Peyer's patch (tissue), 4 donors: Measurements from ENCODE around the gene SDS. TPM values are rescaled to one million over a fixed set of nuclear protein-coding genes. Genes with fewer than 3 reads are reported as not detected.

Experiments
- DNase-seq, 3 donors: peaks; one replicate each; pipeline ENCODE4 v3.0.0-alpha.2; 2017 to 2019
- H3K27ac ChIP-seq, 4 donors: fragments of 200-600 bp; sonication (generic); one replicate each; pipeline ENCODE4 v1.5.1; 2016 to 2019
- H3K27me3 ChIP-seq, 2 donors: fragments of 200-600 bp; sonication (generic); one replicate each; pipeline ENCODE4 v1.5.1; 2019
- H3K36me3 ChIP-seq, 3 donors: fragments of 200-600 bp; sonication (generic); one replicate each; pipeline ENCODE4 v1.5.1; 2016 to 2019
- H3K4me1 ChIP-seq, 4 donors: fragments of 200-600 bp; sonication (generic); one replicate each; pipeline ENCODE4 v1.5.1; 2016 to 2019
- H3K4me3 ChIP-seq, 4 donors: fragments of 200-600 bp; sonication (generic); 1 replicate in 3 of 4; 2 replicates in 1 of 4; pipeline ENCODE4 v1.5.1; 2016 to 2019; ENCODE audit warnings: mild to moderate bottlenecking in 1 of 4
- H3K9me3 ChIP-seq, 4 donors: fragments of 200-600 bp; sonication (generic); one replicate each; pipeline ENCODE4 v1.5.1; 2016 to 2019; ENCODE audit warnings: mild to moderate bottlenecking in 1 of 4
- POLR2A ChIP-seq, 2 donors: fragments of 450-650 bp; IDR thresholded peaks; one replicate each; pipeline ENCODE4 v1.5.1; 2017; ENCODE audit warnings: antibody characterized with exemption in 2 of 2, mild to moderate bottlenecking in 2 of 2, moderate library complexity in 2 of 2
- total RNA-seq, 4 donors: library from RNA; depleted of rRNA; stranded (reverse); fragments of >200 nt; gene quantifications; one replicate each; pipeline ENCODE4 v1.1.0, GENCODE V29; 2016
- TF ChIP-seq, protein P1 (sequence below), 6 experiments: fragments of 450-650 bp in 4 of 6; fragments of 200-600 bp in 2 of 6; sonication (generic) in 1 of 6; IDR thresholded peaks; one replicate each; pipeline ENCODE4 v1.5.1; 2017 to 2019; ENCODE audit warnings: antibody characterized with exemption in 6 of 6, mild to moderate bottlenecking in 3 of 6, moderate library complexity in 1 of 6

The SDS gene
- total RNA-seq, 4 donors from 2014 or later: not detected

DNA sequence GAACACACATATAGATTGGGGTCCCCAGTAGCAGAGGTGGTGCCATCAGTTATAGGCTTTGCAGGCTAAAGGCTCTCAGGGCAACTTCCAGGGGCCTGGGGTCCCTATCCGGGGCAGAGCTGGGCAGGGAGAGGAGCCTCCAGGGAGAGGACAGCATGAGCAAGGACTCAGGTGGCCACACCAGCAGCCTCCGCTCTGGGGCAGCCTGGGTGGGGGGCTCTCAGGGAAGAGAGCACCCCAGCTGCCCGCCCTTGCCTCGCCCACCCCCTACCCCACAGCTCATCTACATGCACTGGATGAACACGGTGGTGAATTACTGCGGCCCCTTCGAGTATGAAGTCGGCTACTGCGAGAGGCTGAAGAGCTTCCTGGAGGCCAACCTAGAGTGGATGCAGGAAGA is 31.3 kb downstream of the SDS start:
- no peak for DNase-seq
- Histone ChIP-seq H3K36me3 (peaks cover 0 to 23% (median 0%) of the 10 kb centered on the region in 3 donors), H3K27ac (no peak overlapping the region)

GRCh38 chr12:113371808-113372207 is 31.9 kb downstream of the SDS start:
- DNase-seq: no peak
- H3K27me3 ChIP-seq: no peaks in the 10 kb centered on the region
- no peaks in the 10 kb centered on the region for H3K4me1 ChIP-seq
- TF ChIP-seq, protein P1, sequence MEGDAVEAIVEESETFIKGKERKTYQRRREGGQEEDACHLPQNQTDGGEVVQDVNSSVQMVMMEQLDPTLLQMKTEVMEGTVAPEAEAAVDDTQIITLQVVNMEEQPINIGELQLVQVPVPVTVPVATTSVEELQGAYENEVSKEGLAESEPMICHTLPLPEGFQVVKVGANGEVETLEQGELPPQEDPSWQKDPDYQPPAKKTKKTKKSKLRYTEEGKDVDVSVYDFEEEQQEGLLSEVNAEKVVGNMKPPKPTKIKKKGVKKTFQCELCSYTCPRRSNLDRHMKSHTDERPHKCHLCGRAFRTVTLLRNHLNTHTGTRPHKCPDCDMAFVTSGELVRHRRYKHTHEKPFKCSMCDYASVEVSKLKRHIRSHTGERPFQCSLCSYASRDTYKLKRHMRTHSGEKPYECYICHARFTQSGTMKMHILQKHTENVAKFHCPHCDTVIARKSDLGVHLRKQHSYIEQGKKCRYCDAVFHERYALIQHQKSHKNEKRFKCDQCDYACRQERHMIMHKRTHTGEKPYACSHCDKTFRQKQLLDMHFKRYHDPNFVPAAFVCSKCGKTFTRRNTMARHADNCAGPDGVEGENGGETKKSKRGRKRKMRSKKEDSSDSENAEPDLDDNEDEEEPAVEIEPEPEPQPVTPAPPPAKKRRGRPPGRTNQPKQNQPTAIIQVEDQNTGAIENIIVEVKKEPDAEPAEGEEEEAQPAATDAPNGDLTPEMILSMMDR (IDR thresholded peaks at IDR 0.05): no peak
- TF ChIP-seq POLR2A (IDR thresholded peaks at IDR 0.05): no peak
- H3K4me3 ChIP-seq: no peak overlapping the region
- H3K36me3 ChIP-seq: peaks cover 0 to 23% (median 0%) of the 10 kb centered on the region in 3 donors
- H3K27ac ChIP-seq: no peak overlapping the region
- H3K9me3 ChIP-seq: no peaks in the 10 kb centered on the region

More for the DNA sequence above, 31.3 kb downstream of the SDS start:
- no peak overlapping the region for H3K4me3 ChIP-seq
- H3K4me1 ChIP-seq: no peaks in the 10 kb centered on the region
- no peaks in the 10 kb centered on the region for H3K27me3 ChIP-seq
- TF ChIP-seq POLR2A (IDR thresholded peaks at IDR 0.05): no peak
- TF ChIP-seq, protein P1 (IDR thresholded peaks at IDR 0.05): no peak
- no peaks in the 10 kb centered on the region for H3K9me3 ChIP-seq

DNA sequence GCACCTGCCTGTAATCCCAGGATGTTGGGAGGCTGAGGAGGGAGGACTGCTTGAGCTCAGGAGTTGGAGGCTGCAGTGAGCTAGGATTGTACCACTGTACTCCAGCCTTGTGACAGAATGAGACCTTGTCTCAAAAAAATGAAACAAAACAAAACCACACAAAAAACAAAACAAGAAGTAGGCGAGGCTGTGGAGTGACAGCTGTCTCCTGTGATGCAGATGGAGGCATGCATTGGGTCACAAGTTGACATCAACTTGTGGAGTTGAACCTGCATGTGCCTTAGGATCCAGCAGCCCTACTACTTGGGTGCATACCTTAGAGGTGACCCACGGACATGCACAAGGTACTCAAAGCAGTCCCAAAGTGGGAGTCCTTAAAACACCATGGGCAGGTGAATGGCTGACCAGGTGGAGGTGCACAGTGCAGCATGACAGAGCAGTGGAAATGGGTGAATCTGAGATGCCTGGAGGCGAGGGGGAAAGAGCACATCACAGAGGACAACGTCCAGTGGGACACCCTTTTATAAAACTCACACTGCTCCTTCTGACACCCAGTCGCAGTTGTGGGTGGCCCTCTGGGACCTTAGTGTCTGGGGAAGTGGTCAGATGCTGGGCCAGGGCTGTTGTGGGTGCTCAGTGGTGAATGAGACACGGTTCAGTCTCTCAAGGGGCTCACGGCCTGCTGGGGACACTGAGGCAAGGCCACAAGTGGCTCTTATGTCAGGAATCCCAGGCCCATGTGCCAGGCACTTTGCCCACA is 32.6 kb downstream of the SDS start:
- TF ChIP-seq POLR2A (IDR thresholded peaks at IDR 0.05): no peak
- TF ChIP-seq, protein P1 (IDR thresholded peaks at IDR 0.05): no peak
- no peak overlapping the region for H3K4me3 ChIP-seq
- no peak overlapping the region for H3K27ac ChIP-seq
- no peaks in the 10 kb centered on the region for H3K4me1 ChIP-seq
- no peaks in the 10 kb centered on the region for H3K27me3 ChIP-seq
- no peaks in the 10 kb centered on the region for H3K9me3 ChIP-seq
- DNase-seq: no peak
- peaks cover 0 to 16% (median 0%) of the 10 kb centered on the region in 3 donors for H3K36me3 ChIP-seq

DNA sequence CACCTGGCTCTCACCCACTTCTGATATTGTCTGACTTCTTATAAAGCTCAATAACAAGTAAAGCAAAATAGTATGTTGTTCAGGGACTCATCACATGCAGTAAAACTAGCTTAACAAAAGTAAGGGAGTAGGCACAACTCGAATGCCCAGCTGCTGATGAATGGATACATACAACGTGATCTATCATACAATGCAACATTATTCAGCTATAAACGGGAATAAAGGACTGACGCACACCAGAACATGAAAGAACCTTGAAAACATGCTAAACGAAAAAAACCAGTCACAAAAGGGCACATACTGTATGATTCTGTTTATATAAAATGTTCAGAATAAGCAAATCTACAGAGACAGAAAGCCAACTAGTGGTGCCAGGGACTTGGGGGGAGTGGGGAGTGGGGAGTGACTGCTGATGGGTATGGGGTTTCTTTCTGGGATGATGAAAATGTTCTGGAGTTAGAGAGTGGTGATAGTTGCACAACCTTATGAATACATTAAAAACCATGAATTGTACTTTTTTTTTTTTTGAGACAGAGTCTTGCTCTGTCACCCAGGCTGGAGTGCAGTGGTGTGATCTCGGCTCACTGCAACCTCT is 34.2 kb downstream of the SDS start:
- H3K27me3 ChIP-seq: no peaks in the 10 kb centered on the region
- peaks cover 0 to 2% (median 0%) of the 10 kb centered on the region in 3 donors for H3K36me3 ChIP-seq
- no peaks in the 10 kb centered on the region for H3K9me3 ChIP-seq
- H3K4me1 ChIP-seq: no peaks in the 10 kb centered on the region
- H3K4me3 ChIP-seq: no peak overlapping the region
- no peak overlapping the region for H3K27ac ChIP-seq
- TF ChIP-seq POLR2A (IDR thresholded peaks at IDR 0.05): no peak
- TF ChIP-seq, protein P1 (IDR thresholded peaks at IDR 0.05): no peak
- no peak for DNase-seq

DNA sequence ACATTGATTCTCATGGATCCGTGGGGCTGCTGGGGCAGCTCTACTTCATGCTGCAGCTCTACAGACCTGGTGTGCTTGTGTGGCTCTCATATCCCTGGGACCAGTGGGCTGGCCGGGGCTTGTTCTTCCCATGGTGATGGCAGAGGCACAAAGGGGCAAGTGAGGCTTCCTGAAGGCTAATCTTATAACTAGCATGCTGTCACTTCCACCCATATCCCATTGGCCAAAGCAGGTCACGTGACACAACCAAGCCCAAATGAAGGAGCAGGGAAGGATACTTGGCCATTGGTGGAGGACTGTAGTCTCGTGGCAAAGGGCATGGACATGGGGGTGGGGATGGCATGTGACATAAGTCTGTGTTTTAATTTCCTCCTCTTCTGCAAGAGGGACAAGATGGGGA is 35.4 kb downstream of the SDS start:
- no peak overlapping the region for H3K27ac ChIP-seq
- H3K9me3 ChIP-seq: no peaks in the 10 kb centered on the region
- no peak for DNase-seq
- no peaks in the 10 kb centered on the region for H3K36me3 ChIP-seq
- TF ChIP-seq, protein P1 (IDR thresholded peaks at IDR 0.05): no peak
- TF ChIP-seq POLR2A (IDR thresholded peaks at IDR 0.05): no peak
- H3K27me3 ChIP-seq: no peaks in the 10 kb centered on the region
- H3K4me1 ChIP-seq: no peaks in the 10 kb centered on the region
- H3K4me3 ChIP-seq: no peak overlapping the region
